HG03095 (cell line): Measurements from ENCODE around the gene SPACA9.

Source experiments
- ATAC-seq: cut with Tn5 transposase; IDR thresholded peaks from one replicate; pipeline ENCODE4 v1.9.1; 2021; ENCODE audit warnings: moderate library complexity; ENCODE audit not compliant: unreplicated experiment

Gene SPACA9

DNA sequence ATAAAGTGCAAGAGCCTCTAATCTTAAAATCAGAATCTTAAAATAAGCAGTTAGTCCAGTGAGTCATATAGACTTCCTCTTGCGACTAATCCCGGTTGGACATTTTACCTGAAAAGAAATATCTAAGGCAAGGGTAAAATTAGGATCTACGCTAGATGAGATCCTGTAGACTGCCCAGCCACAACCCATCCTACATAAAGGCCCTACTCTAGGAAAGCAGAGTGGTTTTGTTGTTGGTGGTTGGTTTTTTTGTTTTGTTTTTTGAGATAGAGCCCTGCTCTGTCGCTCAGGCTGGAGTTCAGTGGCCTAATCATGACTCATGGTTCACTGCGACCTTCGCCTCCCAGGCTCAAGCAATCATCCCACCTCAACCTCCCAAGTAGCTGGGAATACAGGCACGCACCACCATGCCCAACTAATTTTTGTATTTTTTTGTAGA lies 58.8 kb downstream of the SPACA9 start:
- no peak for ATAC-seq

DNA sequence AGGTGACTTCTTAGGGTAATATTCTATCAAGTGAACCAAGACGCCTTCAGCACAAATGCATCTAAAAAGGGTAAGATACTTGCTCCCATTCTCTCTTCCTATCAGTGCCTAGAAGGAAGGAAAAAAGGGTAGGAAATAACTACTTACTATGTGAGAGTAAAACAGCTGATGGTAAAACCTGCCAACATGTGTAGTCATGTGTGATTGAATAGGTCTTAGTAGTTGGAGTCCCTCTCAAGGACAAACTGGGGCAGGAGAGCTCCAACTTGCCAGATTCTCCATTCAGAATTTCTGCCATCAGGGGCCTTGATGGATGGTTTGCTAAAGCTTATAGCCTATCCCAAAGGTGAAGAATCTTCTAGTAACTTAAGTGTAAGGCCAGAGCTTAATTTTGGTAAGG lies 60.5 kb downstream of the SPACA9 start:
- ATAC-seq: no peak
